Astrocyte of the cerebellum (primary cell): ENCODE measurements around the gene TRABD2B.
"Not testable (repeated sequence)": the region's sequence is repeated elsewhere in the genome, so short reads cannot be mapped to it uniquely, and the experiment has no call there.

Experiments used
- DNase-seq: peaks from one replicate; pipeline ENCODE4 v3.0.0-alpha.2; 2011; ENCODE audit warnings: low read depth
- H3K4me3 ChIP-seq: 2 replicates; pipeline ENCODE4 v1.5.1; 2011; ENCODE audit warnings: mild to moderate bottlenecking, low read depth, low read length, moderate library complexity
- CTCF ChIP-seq: IDR thresholded peaks from 2 replicates; pipeline ENCODE4 v1.5.1; 2012; ENCODE audit warnings: low read length, low read depth, moderate library complexity, mild to moderate bottlenecking; ENCODE audit errors: missing control alignments
- in situ Hi-C: cut with HindIII; loops from 2 replicates; pipeline ENCODE4 v1.10.0; 2017; ENCODE audit warnings: low sequenced_read_pairs

The TRABD2B gene

GRCh38 chr1:47967864-47968555 lies 29.2 kb downstream of the TRABD2B start:
- no peak for TF ChIP-seq CTCF
- no peak overlapping the region for H3K4me3 ChIP-seq
- no peak for DNase-seq
- in situ Hi-C loops = no loop called here

GRCh38 chr1:47965816-47966215 lies 31.4 kb downstream of the TRABD2B start:
- TF ChIP-seq CTCF = no peak
- DNase-seq = no peak
- in situ Hi-C loops = no loop called here
- H3K4me3 ChIP-seq = no peak overlapping the region

- in situ Hi-C loops = no loop called here
Observed at GRCh38 chr1:47964636-47965035, 32.5 kb downstream of the TRABD2B start.

GRCh38 chr1:47963568-47964358 lies 33.4 kb downstream of the TRABD2B start:
- H3K4me3 ChIP-seq = no peak overlapping the region
- TF ChIP-seq CTCF = no peak
- in situ Hi-C loops = no loop called here
- DNase-seq = peak; percentile 6

More at GRCh38 chr1:47964636-47965035, 32.5 kb downstream of the TRABD2B start:
- H3K4me3 ChIP-seq = no peak overlapping the region
- TF ChIP-seq CTCF = no peak
- DNase-seq = no peak

GRCh38 chr1:47962750-47963492 lies 34.3 kb downstream of the TRABD2B start:
- in situ Hi-C loops = no loop called here
- TF ChIP-seq CTCF = no peak
- no peak for DNase-seq
- no peak overlapping the region for H3K4me3 ChIP-seq

- in situ Hi-C loops, H3K4me3 ChIP-seq, DNase-seq: not testable (repeated sequence)
Observed at GRCh38 chr1:47961835-47962234, 35.4 kb downstream of the TRABD2B start.

- H3K4me3 ChIP-seq, DNase-seq, in situ Hi-C loops: not testable (repeated sequence)
Observed at GRCh38 chr1:47956491-47956890, 40.7 kb downstream of the TRABD2B start.
